Neural progenitor cell (in vitro differentiated cells): Measurements from ENCODE around the gene TLCD3B. TPM values are rescaled to one million over a fixed set of nuclear protein-coding genes. Genes with fewer than 3 reads are reported as not detected.

Experiments used
- DNase-seq: peaks from one replicate; pipeline ENCODE4 v3.0.0-alpha.2; 2016; ENCODE audit warnings: low spot score
- H2AFZ ChIP-seq: fragments of 200-600 bp; sonication (generic); replicated peaks from 2 replicates; pipeline ENCODE4 v1.6.1; 2016; ENCODE audit warnings: antibody characterized with exemption
- H3F3A ChIP-seq: fragments of 200-600 bp; sonication (generic); 2 replicates; pipeline ENCODE4 v1.6.1; 2016; ENCODE audit warnings: antibody characterized with exemption, low read depth
- H3K27ac ChIP-seq: fragments of 200-600 bp; sonication (generic); 2 replicates; pipeline ENCODE4 v1.5.1; 2016; ENCODE audit warnings: mild to moderate bottlenecking
- H3K27me3 ChIP-seq: fragments of 200-600 bp; sonication (generic); 2 replicates; pipeline ENCODE4 v1.6.1; 2016; ENCODE audit warnings: mild to moderate bottlenecking, moderate library complexity
- H3K36me3 ChIP-seq: fragments of 200-600 bp; sonication (generic); 2 replicates; pipeline ENCODE4 v1.5.1; 2016
- H3K4me1 ChIP-seq: fragments of 200-600 bp; sonication (generic); 2 replicates; pipeline ENCODE4 v1.6.1; 2016; ENCODE audit warnings: mixed run types
- H3K4me2 ChIP-seq: fragments of 200-600 bp; sonication (generic); 2 replicates; pipeline ENCODE4 v1.6.1; 2016
- H3K4me3 ChIP-seq: fragments of 200-600 bp; sonication (generic); 2 replicates; pipeline ENCODE4 v1.5.1; 2016
- H3K79me2 ChIP-seq: fragments of 200-600 bp; sonication (generic); 2 replicates; pipeline ENCODE4 v1.6.1; 2016; ENCODE audit warnings: low read depth
- H3K9ac ChIP-seq: fragments of 200-600 bp; sonication (generic); 2 replicates; pipeline ENCODE4 v1.6.1; 2016
- H3K9me3 ChIP-seq: fragments of 200-600 bp; sonication (generic); 2 replicates; pipeline ENCODE4 v1.5.1; 2016; ENCODE audit warnings: low read depth
- H4K20me1 ChIP-seq: fragments of 200-600 bp; sonication (generic); 2 replicates; pipeline ENCODE4 v1.6.1; 2016; ENCODE audit warnings: low read depth
- H3K27ac Mint-ChIP-seq: 3 replicates; pipeline ENCODE4 v1.8.0; 2021; ENCODE audit warnings: mixed read lengths
- H3K27me3 Mint-ChIP-seq: 2 replicates; pipeline ENCODE4 v1.8.0; 2022; ENCODE audit warnings: low read depth, mild to moderate bottlenecking, inconsistent platforms, moderate library complexity, mixed read lengths; ENCODE audit not compliant: insufficient read depth
- H3K36me3 Mint-ChIP-seq: 3 replicates; pipeline ENCODE4 v1.8.0; 2021; ENCODE audit warnings: mixed read lengths
- H3K4me1 Mint-ChIP-seq: 3 replicates; pipeline ENCODE4 v1.8.0; 2021; ENCODE audit warnings: mixed read lengths
- H3K4me3 Mint-ChIP-seq: 3 replicates; pipeline ENCODE4 v1.8.0; 2021; ENCODE audit warnings: mild to moderate bottlenecking, moderate library complexity, mixed read lengths
- H3K9me3 Mint-ChIP-seq: 3 replicates; pipeline ENCODE4 v1.8.0; 2020; ENCODE audit warnings: mixed read lengths
- EZH2 ChIP-seq: fragments of 200-600 bp; sonication (generic); IDR thresholded peaks from 2 replicates; pipeline ENCODE4 v1.6.1; 2017; ENCODE audit warnings: antibody characterized with exemption, mild to moderate bottlenecking, moderate library complexity
- EZH2phosphoT487 ChIP-seq: fragments of 200-600 bp; sonication (generic); IDR thresholded peaks from 2 replicates; pipeline ENCODE4 v1.6.1; 2017; ENCODE audit warnings: antibody characterized with exemption
- total RNA-seq: library from RNA; depleted of rRNA; stranded (reverse); fragments of >200 nt; gene quantifications from 2 replicates; pipeline ENCODE4 v1.2.3, GENCODE V29; 2015; ENCODE audit warnings: low replicate concordance
- TF ChIP-seq, protein P1 (sequence below): fragments of 200-600 bp; sonication (generic); IDR thresholded peaks from 2 replicates; pipeline ENCODE4 v1.5.1; 2017; ENCODE audit warnings: antibody characterized with exemption, mild to moderate bottlenecking

Gene TLCD3B
- total RNA-seq, 1 donor from 2014 or later: 2.4 TPM

DNA sequence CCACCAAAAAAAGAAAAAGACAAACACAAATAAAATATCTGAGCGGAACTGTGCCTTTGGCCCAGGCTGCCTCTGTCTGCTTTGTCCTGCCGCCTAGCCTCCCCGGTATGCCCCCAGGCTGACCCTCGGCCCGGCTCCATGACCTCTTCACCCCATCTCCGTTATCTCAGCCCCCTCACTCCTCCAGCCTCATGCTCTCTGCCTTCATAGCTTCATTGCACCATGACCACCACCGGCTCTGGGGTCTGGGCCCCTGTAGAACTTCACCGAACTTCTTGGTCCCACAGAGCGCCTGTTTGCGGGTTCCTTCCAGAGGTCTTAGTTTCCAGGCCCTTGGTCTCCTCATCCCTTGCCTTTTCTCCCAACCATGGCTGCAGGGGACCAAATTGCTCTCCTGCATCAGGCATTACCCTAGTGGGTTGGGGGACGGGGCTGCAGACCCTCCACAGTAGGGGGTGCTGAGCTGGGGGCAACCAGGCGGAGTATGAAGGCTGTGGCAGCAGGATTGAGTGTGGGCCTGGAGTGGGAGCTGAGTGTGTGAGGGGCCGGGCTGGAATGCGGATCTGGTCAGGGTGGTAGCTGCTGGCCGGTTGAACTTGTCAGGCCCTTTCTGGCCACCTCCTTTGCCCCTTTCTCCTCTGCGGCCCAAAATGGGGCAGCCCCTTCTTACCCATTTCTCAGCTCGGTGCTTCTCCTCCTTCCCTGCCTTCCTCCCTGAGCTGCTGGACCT is 42.6 kb downstream of the TLCD3B start:
- H3K4me2 ChIP-seq: no peak overlapping the region
- peaks cover 3% of the 10 kb centered on the region for H3F3A ChIP-seq
- peak overlapping the region; percentile 52 for H3K4me3 Mint-ChIP-seq
- H3K9me3 Mint-ChIP-seq: no peaks in the 10 kb centered on the region
- no peak for DNase-seq
- no peak overlapping the region for H3K9ac ChIP-seq
- no peaks in the 10 kb centered on the region for H4K20me1 ChIP-seq
- H3K27me3 ChIP-seq: no peaks in the 10 kb centered on the region
- H2AFZ ChIP-seq: no peak overlapping the region
- H3K36me3 Mint-ChIP-seq: peaks cover 29% of the 10 kb centered on the region
- H3K4me1 ChIP-seq: no peaks in the 10 kb centered on the region
- H3K27ac Mint-ChIP-seq: peak overlapping the region; percentile 44
- H3K9me3 ChIP-seq: no peaks in the 10 kb centered on the region
- H3K27ac ChIP-seq: no peak overlapping the region
- H3K79me2 ChIP-seq: no peaks in the 10 kb centered on the region
- H3K4me1 Mint-ChIP-seq: peaks cover 9% of the 10 kb centered on the region
- TF ChIP-seq EZH2: no peak
- TF ChIP-seq, protein P1, sequence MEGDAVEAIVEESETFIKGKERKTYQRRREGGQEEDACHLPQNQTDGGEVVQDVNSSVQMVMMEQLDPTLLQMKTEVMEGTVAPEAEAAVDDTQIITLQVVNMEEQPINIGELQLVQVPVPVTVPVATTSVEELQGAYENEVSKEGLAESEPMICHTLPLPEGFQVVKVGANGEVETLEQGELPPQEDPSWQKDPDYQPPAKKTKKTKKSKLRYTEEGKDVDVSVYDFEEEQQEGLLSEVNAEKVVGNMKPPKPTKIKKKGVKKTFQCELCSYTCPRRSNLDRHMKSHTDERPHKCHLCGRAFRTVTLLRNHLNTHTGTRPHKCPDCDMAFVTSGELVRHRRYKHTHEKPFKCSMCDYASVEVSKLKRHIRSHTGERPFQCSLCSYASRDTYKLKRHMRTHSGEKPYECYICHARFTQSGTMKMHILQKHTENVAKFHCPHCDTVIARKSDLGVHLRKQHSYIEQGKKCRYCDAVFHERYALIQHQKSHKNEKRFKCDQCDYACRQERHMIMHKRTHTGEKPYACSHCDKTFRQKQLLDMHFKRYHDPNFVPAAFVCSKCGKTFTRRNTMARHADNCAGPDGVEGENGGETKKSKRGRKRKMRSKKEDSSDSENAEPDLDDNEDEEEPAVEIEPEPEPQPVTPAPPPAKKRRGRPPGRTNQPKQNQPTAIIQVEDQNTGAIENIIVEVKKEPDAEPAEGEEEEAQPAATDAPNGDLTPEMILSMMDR: no peak
- peaks cover 6% of the 10 kb centered on the region for H3K27me3 Mint-ChIP-seq
- H3K4me3 ChIP-seq: no peak overlapping the region
- no peaks in the 10 kb centered on the region for H3K36me3 ChIP-seq

DNA sequence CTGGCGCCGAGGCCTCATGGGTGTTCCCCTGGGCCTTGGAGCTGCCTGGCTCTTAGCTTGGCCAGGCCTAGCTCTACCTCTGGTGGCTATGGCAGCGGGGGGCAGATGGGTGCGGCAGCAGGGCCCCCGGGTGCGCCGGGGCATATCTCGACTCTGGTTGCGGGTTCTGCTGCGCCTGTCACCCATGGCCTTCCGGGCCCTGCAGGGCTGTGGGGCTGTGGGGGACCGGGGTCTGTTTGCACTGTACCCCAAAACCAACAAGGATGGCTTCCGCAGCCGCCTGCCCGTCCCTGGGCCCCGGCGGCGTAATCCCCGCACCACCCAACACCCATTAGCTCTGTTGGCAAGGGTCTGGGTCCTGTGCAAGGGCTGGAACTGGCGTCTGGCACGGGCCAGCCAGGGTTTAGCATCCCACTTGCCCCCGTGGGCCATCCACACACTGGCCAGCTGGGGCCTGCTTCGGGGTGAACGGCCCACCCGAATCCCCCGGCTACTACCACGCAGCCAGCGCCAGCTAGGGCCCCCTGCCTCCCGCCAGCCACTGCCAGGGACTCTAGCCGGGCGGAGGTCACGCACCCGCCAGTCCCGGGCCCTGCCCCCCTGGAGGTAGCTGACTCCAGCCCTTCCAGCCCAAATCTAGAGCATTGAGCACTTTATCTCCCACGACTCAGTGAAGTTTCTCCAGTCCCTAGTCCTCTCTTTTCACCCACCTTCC is 43.5 kb downstream of the TLCD3B start:
- DNase-seq: no peak
- Histone ChIP-seq H3K4me2 (no peak overlapping the region), H2AFZ (no peak overlapping the region), H3K9me3 (no peaks in the 10 kb centered on the region), H3K36me3 (no peaks in the 10 kb centered on the region), H3K9ac (no peak overlapping the region), H3K27me3 (no peaks in the 10 kb centered on the region), H4K20me1 (no peaks in the 10 kb centered on the region), H3F3A (no peaks in the 10 kb centered on the region), H3K27ac (no peak overlapping the region), H3K4me1 (no peaks in the 10 kb centered on the region), H3K79me2 (no peaks in the 10 kb centered on the region), H3K4me3 (no peak overlapping the region)
- no peaks in the 10 kb centered on the region for H3K9me3 Mint-ChIP-seq
- H3K4me3 Mint-ChIP-seq: no peak overlapping the region
- peaks cover 4% of the 10 kb centered on the region for H3K27me3 Mint-ChIP-seq
- H3K27ac Mint-ChIP-seq: peak overlapping the region; percentile 9
- peaks cover 7% of the 10 kb centered on the region for H3K4me1 Mint-ChIP-seq
- H3K36me3 Mint-ChIP-seq: peaks cover 35% of the 10 kb centered on the region
- TF ChIP-seq EZH2phosphoT487: no peak

DNA sequence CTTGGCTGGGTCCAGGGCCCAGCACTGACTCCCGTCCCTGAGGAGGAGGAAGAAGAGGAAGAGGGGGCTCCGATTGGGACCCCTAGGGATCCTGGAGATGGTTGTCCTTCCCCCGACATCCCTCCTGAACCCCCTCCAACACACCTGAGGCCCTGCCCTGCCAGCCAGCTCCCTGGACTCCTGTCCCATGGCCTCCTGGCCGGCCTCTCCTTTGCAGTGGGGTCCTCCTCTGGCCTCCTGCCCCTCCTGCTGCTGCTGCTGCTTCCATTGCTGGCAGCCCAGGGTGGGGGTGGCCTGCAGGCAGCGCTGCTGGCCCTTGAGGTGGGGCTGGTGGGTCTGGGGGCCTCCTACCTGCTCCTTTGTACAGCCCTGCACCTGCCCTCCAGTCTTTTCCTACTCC is 44.1 kb downstream of the TLCD3B start:
- Histone ChIP-seq H3K4me2 (no peak overlapping the region), H3K4me1 (no peaks in the 10 kb centered on the region), H3F3A (no peaks in the 10 kb centered on the region), H3K9ac (no peak overlapping the region), H4K20me1 (no peaks in the 10 kb centered on the region), H2AFZ (no peak overlapping the region), H3K4me3 (no peak overlapping the region), H3K27me3 (no peaks in the 10 kb centered on the region), H3K79me2 (no peaks in the 10 kb centered on the region), H3K36me3 (no peaks in the 10 kb centered on the region), H3K27ac (no peak overlapping the region), H3K9me3 (no peaks in the 10 kb centered on the region)
- peaks cover 39% of the 10 kb centered on the region for H3K36me3 Mint-ChIP-seq
- peaks cover 4% of the 10 kb centered on the region for H3K27me3 Mint-ChIP-seq
- peaks cover 3% of the 10 kb centered on the region for H3K4me1 Mint-ChIP-seq
- H3K9me3 Mint-ChIP-seq: no peaks in the 10 kb centered on the region
- no peak overlapping the region for H3K27ac Mint-ChIP-seq
- TF ChIP-seq EZH2 (no peak), EZH2phosphoT487 (no peak)
- TF ChIP-seq, protein P1: no peak
- no peak for DNase-seq
- H3K4me3 Mint-ChIP-seq: no peak overlapping the region

DNA sequence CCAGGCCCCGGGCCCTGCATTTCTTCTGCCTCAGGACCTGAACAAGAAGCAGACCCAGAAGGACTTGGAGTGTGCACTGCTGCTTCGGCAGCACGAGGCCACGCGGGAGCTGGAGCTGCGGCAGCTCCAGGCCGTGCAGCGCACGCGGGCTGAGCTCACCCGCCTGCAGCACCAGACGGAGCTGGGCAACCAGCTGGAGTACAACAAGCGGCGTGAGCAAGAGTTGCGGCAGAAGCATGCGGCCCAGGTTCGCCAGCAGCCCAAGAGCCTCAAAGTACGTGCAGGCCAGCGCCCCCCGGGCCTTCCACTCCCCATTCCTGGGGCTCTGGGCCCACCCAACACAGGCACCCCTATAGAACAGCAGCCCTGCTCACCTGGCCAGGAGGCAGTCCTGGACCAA is 44.8 kb downstream of the TLCD3B start:
- Mint-ChIP-seq H3K4me3 (no peak overlapping the region), H3K9me3 (no peaks in the 10 kb centered on the region), H3K27ac (no peak overlapping the region), H3K36me3 (peaks cover 42% of the 10 kb centered on the region), H3K27me3 (peaks cover 2% of the 10 kb centered on the region), H3K4me1 (peaks cover 3% of the 10 kb centered on the region)
- TF ChIP-seq, protein P1: no peak
- TF ChIP-seq EZH2phosphoT487 (no peak), EZH2 (no peak)
- no peak for DNase-seq
- Histone ChIP-seq H3K4me3 (no peak overlapping the region), H4K20me1 (no peaks in the 10 kb centered on the region), H3K79me2 (no peaks in the 10 kb centered on the region), H3K9ac (no peak overlapping the region), H2AFZ (no peak overlapping the region), H3K27me3 (no peaks in the 10 kb centered on the region), H3F3A (no peaks in the 10 kb centered on the region), H3K4me1 (no peaks in the 10 kb centered on the region), H3K27ac (no peak overlapping the region), H3K36me3 (no peaks in the 10 kb centered on the region), H3K4me2 (no peak overlapping the region), H3K9me3 (no peaks in the 10 kb centered on the region)
